MCF 10A (cell line): ENCODE measurements around the gene ASPSCR1. TPM values are rescaled to one million over a fixed set of nuclear protein-coding genes. Genes with fewer than 3 reads are reported as not detected.
A peak's percentile ranks its signal among the peaks of the same experiment; 100 is the strongest.

Experiments
- BruUV-seq: library from RNA; stranded (reverse); fragments of 400-500 nt; replicated peaks from 2 replicates; lab custom pipeline; 2021; lab: Mats Ljungman, UMichigan
- CTCF ChIA-PET: fragments of 300-600 bp; sonication (Branson Sonifier 250); formaldehyde crosslinking; extraction: SDS; loops from one replicate; lab custom pipeline; 2021; ENCODE audit warnings: antibody characterized with exemption, inconsistent platforms; lab: Yijun Ruan, JAX
- POLR2A ChIA-PET: fragments of 300-600, 350-650 bp; sonication (Branson Sonifier 250); formaldehyde crosslinking; extraction: SDS; loops from one replicate; lab custom pipeline; 2020; ENCODE audit warnings: antibody characterized with exemption, inconsistent platforms; lab: Yijun Ruan, JAX
- DNase-seq: peaks from one replicate; pipeline ENCODE4 v3.0.0-alpha.2; 2018; ENCODE audit not compliant: unreplicated experiment
- H3K27ac Mint-ChIP-seq: one replicate; pipeline ENCODE4 v1.8.0; 2022; ENCODE audit warnings: mild to moderate bottlenecking, low read depth, mixed read lengths; ENCODE audit not compliant: unreplicated experiment
- H3K27me3 Mint-ChIP-seq: one replicate; pipeline ENCODE4 v1.8.0; 2022; ENCODE audit warnings: mixed read lengths; ENCODE audit not compliant: insufficient read depth, unreplicated experiment
- H3K36me3 Mint-ChIP-seq: one replicate; pipeline ENCODE4 v1.8.0; 2022; ENCODE audit warnings: mild to moderate bottlenecking, moderate library complexity, mixed read lengths; ENCODE audit not compliant: insufficient read depth, unreplicated experiment
- H3K4me1 Mint-ChIP-seq: one replicate; pipeline ENCODE4 v1.8.0; 2022; ENCODE audit warnings: mixed read lengths; ENCODE audit not compliant: insufficient read depth, unreplicated experiment
- H3K4me3 Mint-ChIP-seq: one replicate; pipeline ENCODE4 v1.8.0; 2022; ENCODE audit warnings: mild to moderate bottlenecking, moderate library complexity, mixed read lengths; ENCODE audit not compliant: unreplicated experiment
- H3K9me3 Mint-ChIP-seq: one replicate; pipeline ENCODE4 v1.8.0; 2022; ENCODE audit warnings: mixed read lengths; ENCODE audit not compliant: unreplicated experiment
- CTCF ChIP-seq: fragments of 200-600 bp; IDR thresholded peaks from one replicate; pipeline ENCODE4 v1.8.0; 2022; ENCODE audit warnings: antibody characterized with exemption, mild to moderate bottlenecking; ENCODE audit not compliant: unreplicated experiment
- intact Hi-C: fragments of 100-400 bp; cut with micrococcal nuclease; formaldehyde crosslinking; loops from 2 replicates; pipeline ENCODE4 v1.14.1; 2022
- total RNA-seq: library from RNA; stranded (reverse); gene quantifications from 2 replicates; pipeline ENCODE4 v1.2.3, GENCODE V29; 2022

The ASPSCR1 gene
- total RNA-seq, 1 experiment from 2014 or later: 29.7 TPM

- no peak overlapping the region for H3K4me3 Mint-ChIP-seq
Observed at GRCh38 chr17:82049106-82049505, 71.7 kb downstream of the ASPSCR1 start.

GRCh38 chr17:82049521-82049971 lies 72.1 kb downstream of the ASPSCR1 start:
- no peak for DNase-seq
- Mint-ChIP-seq H3K4me1 (no peaks in the 10 kb centered on the region), H3K9me3 (no peaks in the 10 kb centered on the region), H3K27me3 (no peaks in the 10 kb centered on the region), H3K4me3 (no peak overlapping the region), H3K36me3 (peaks cover 20% of the 10 kb centered on the region), H3K27ac (no peak overlapping the region)
- CTCF ChIA-PET: interaction anchor here (2.0 kb wide), 1 partner anchor 13 kb away, joined by 7 read pairs; no protein-coding TSS in a partner anchor
- intact Hi-C loops: no loop called here
- no TSS peak for BruUV-seq
- POLR2A ChIA-PET: interaction anchor here (1.0 to 3.0 kb wide), 4 partner anchors 8 to 56 kb away, joined by 3 to 11 read pairs (median 8); partner anchors contain the start of genes DCXR and DUS1L
- TF ChIP-seq CTCF: no peak

More at GRCh38 chr17:82049106-82049505, 71.7 kb downstream of the ASPSCR1 start:
- ChIA-PET POLR2A (interaction anchor here (3.0 kb wide), 1 partner anchor 11 kb away, joined by 11 read pairs; the partner anchor contains the start of gene DCXR), CTCF (no interaction called here)
- Mint-ChIP-seq H3K9me3 (no peaks in the 10 kb centered on the region), H3K27ac (no peak overlapping the region), H3K4me1 (no peaks in the 10 kb centered on the region), H3K36me3 (peaks cover 20% of the 10 kb centered on the region), H3K27me3 (no peaks in the 10 kb centered on the region)
- intact Hi-C loops: no loop called here
- DNase-seq: no peak
- TF ChIP-seq CTCF: no peak
- no TSS peak for BruUV-seq

GRCh38 chr17:82050152-82050760 lies 72.8 kb downstream of the ASPSCR1 start:
- no peak for DNase-seq
- TF ChIP-seq CTCF: no peak
- Mint-ChIP-seq H3K4me1 (no peaks in the 10 kb centered on the region), H3K36me3 (peaks cover 25% of the 10 kb centered on the region), H3K27me3 (no peaks in the 10 kb centered on the region), H3K4me3 (peak overlapping the region; percentile 73), H3K9me3 (no peaks in the 10 kb centered on the region), H3K27ac (no peak overlapping the region)
- POLR2A ChIA-PET: interaction anchor here (0.6 to 3.0 kb wide), 6 partner anchors 9 to 56 kb away, joined by 3 to 11 read pairs (median 6); partner anchors contain the start of genes CENPX, DCXR, DUS1L and LRRC45
- CTCF ChIA-PET: interaction anchor here (0.6 to 2.0 kb wide), 4 partner anchors 10 to 127 kb away, joined by 3 to 7 read pairs (median 3); no protein-coding TSS in a partner anchor
- intact Hi-C loops: no loop called here
- TSS peak; percentile 27 for BruUV-seq
